DND-41 (cell line): Measurements from ENCODE around the gene SMOC2.

Source experiments
- ATAC-seq: fragments of 200-7000 bp; cut with Tn5 transposase; 3 replicates; pipeline ENCODE4 v1.9.1; 2021; ENCODE audit warnings: low read depth; ENCODE audit not compliant: insufficient read depth
- DNase-seq: peaks from one replicate; pipeline ENCODE4 v3.0.0-alpha.2; 2020
- H2AFZ ChIP-seq: 2 replicates; pipeline ENCODE4 v1.6.0; 2012; ENCODE audit warnings: low read depth, low read length
- H3K27ac ChIP-seq: 2 replicates; pipeline ENCODE4 v1.5.1; 2012; ENCODE audit warnings: low read length, inconsistent platforms
- H3K27me3 ChIP-seq: fragments of 200-600 bp; sonication (generic); 2 replicates; pipeline ENCODE4 v1.6.0; 2012; ENCODE audit warnings: low read length, mild to moderate bottlenecking, inconsistent platforms; ENCODE audit not compliant: insufficient read depth, poor library complexity
- H3K36me3 ChIP-seq: 2 replicates; pipeline ENCODE4 v1.5.1; 2012; ENCODE audit warnings: low read length, inconsistent platforms; ENCODE audit not compliant: insufficient read depth
- H3K4me1 ChIP-seq: 2 replicates; pipeline ENCODE4 v1.5.1; 2012; ENCODE audit warnings: mild to moderate bottlenecking, low read length; ENCODE audit not compliant: insufficient read depth
- H3K4me2 ChIP-seq: 2 replicates; pipeline ENCODE4 v1.6.0; 2012; ENCODE audit warnings: mild to moderate bottlenecking, moderate library complexity, low read length, inconsistent platforms; ENCODE audit not compliant: insufficient read depth
- H3K4me3 ChIP-seq, 2 experiments: fragments of 200-600 bp in 1 of 2; shearing (Covaris generic) in 1 of 2; 2 replicates each; pipeline ENCODE4 v1.5.1; 2012 to 2016; ENCODE audit warnings: inconsistent platforms in 2 of 2, low read length in 2 of 2, mild to moderate bottlenecking in 2 of 2, low read depth in 1 of 2, moderate library complexity in 1 of 2
- H3K79me2 ChIP-seq: 2 replicates; pipeline ENCODE4 v1.6.0; 2012; ENCODE audit warnings: low read length, inconsistent platforms; ENCODE audit not compliant: insufficient read depth
- H3K9ac ChIP-seq: 2 replicates; pipeline ENCODE4 v1.6.0; 2012; ENCODE audit warnings: low read depth, mild to moderate bottlenecking, inconsistent platforms, low read length, moderate library complexity
- H3K9me3 ChIP-seq: 2 replicates; pipeline ENCODE4 v1.5.1; 2012; ENCODE audit warnings: low read length, moderate library complexity, mild to moderate bottlenecking, inconsistent platforms; ENCODE audit not compliant: insufficient read depth, severe bottlenecking
- H4K20me1 ChIP-seq: 2 replicates; pipeline ENCODE4 v1.6.0; 2012; ENCODE audit warnings: low read length; ENCODE audit not compliant: insufficient read depth
- EZH2 ChIP-seq: IDR thresholded peaks from 3 replicates; pipeline ENCODE4 v1.6.1; 2012; ENCODE audit warnings: borderline replicate concordance, low read depth, mild to moderate bottlenecking, moderate library complexity, low read length, inconsistent platforms; ENCODE audit not compliant: severe bottlenecking
- TF ChIP-seq, protein P1 (sequence below): IDR thresholded peaks from 2 replicates; pipeline ENCODE4 v1.5.1; 2012; ENCODE audit warnings: borderline replicate concordance, low read length, moderate library complexity, mild to moderate bottlenecking; ENCODE audit not compliant: poor library complexity, severe bottlenecking; ENCODE audit errors: extremely low read depth

Gene SMOC2

DNA sequence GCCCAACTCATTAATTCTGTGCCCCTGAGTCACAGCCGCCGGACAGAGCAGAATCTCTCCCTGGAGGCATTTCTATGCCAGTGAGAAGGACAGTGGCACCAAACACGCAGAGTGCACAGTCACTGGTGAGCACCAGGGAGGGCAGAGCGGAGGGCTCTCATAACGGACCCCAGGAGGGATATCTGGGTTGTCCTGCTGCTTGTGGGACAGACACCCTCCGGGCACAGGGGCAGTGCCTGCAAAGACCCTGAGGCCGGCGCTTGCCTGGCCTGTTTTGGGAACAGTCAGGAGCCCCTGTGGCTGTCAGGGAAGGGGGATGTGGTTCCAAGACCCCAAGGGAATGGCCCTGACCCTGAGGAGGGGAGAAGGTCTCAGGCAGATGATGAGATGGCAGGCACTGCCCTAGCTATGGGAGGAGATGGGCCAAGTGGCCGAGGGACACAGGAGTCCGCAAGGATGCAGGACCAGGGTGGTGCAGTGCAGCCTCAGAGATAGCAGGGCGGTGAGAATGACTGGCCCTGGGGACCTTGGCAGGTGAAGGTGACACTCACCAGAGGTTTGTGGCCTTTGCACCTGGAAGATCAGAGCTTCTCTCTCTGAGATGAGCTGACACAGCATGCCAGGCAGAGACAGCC lies 270.8 kb downstream of the SMOC2 start:
- Histone ChIP-seq H3K9me3 (no peaks in the 10 kb centered on the region), H3K9ac (no peak overlapping the region), H3K27me3 (no peaks in the 10 kb centered on the region), H3K4me2 (no peak overlapping the region), H3K4me3 (no peak overlapping the region), H3K27ac (no peak overlapping the region), H3K4me1 (no peaks in the 10 kb centered on the region), H3K79me2 (no peaks in the 10 kb centered on the region), H2AFZ (no peak overlapping the region), H3K36me3 (no peaks in the 10 kb centered on the region), H4K20me1 (no peaks in the 10 kb centered on the region)
- DNase-seq (no peak), ATAC-seq (no peak)
- TF ChIP-seq, protein P1, sequence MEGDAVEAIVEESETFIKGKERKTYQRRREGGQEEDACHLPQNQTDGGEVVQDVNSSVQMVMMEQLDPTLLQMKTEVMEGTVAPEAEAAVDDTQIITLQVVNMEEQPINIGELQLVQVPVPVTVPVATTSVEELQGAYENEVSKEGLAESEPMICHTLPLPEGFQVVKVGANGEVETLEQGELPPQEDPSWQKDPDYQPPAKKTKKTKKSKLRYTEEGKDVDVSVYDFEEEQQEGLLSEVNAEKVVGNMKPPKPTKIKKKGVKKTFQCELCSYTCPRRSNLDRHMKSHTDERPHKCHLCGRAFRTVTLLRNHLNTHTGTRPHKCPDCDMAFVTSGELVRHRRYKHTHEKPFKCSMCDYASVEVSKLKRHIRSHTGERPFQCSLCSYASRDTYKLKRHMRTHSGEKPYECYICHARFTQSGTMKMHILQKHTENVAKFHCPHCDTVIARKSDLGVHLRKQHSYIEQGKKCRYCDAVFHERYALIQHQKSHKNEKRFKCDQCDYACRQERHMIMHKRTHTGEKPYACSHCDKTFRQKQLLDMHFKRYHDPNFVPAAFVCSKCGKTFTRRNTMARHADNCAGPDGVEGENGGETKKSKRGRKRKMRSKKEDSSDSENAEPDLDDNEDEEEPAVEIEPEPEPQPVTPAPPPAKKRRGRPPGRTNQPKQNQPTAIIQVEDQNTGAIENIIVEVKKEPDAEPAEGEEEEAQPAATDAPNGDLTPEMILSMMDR: no peak
- no peak for TF ChIP-seq EZH2

GRCh38 chr6:168712993-168713392 lies 272.0 kb downstream of the SMOC2 start:
- no peaks in the 10 kb centered on the region for H3K79me2 ChIP-seq
- H3K4me3 ChIP-seq: no peak overlapping the region
- no peaks in the 10 kb centered on the region for H3K36me3 ChIP-seq
- no peaks in the 10 kb centered on the region for H3K4me1 ChIP-seq
- H3K4me2 ChIP-seq: no peak overlapping the region
- H3K27ac ChIP-seq: no peak overlapping the region
- H3K9ac ChIP-seq: no peak overlapping the region
- no peaks in the 10 kb centered on the region for H4K20me1 ChIP-seq
- H2AFZ ChIP-seq: no peak overlapping the region
- H3K27me3 ChIP-seq: no peaks in the 10 kb centered on the region
- peaks cover 3% of the 10 kb centered on the region for H3K9me3 ChIP-seq
- DNase-seq: no peak
- no peak for TF ChIP-seq EZH2
- TF ChIP-seq, protein P1: no peak
- ATAC-seq: no peak

- no peak overlapping the region for H2AFZ ChIP-seq
- no peak overlapping the region for H3K9ac ChIP-seq
- no peaks in the 10 kb centered on the region for H4K20me1 ChIP-seq
- no peaks in the 10 kb centered on the region for H3K4me1 ChIP-seq
- no peaks in the 10 kb centered on the region for H3K79me2 ChIP-seq
- no peak overlapping the region for H3K4me2 ChIP-seq
- peaks cover 3% of the 10 kb centered on the region for H3K9me3 ChIP-seq
- H3K36me3 ChIP-seq: no peaks in the 10 kb centered on the region
- TF ChIP-seq, protein P1: no peak
- TF ChIP-seq EZH2: no peak
- H3K27me3 ChIP-seq: no peaks in the 10 kb centered on the region
- no peak overlapping the region for H3K4me3 ChIP-seq
- ATAC-seq (no peak), DNase-seq (no peak)
- no peak overlapping the region for H3K27ac ChIP-seq
Observed at GRCh38 chr6:168713839-168714238, 272.9 kb downstream of the SMOC2 start.
